NT2/D1 (cell line): ENCODE data around the gene IFNL1.
"Not testable (repeated sequence)": the region's sequence is repeated elsewhere in the genome, so short reads cannot be mapped to it uniquely, and the experiment has no call there.

ENCODE experiments used
- DNase-seq: peaks from one replicate; pipeline ENCODE4 v3.0.0-alpha.2; 2011; ENCODE audit warnings: low read depth, low spot score
- H3K27me3 ChIP-seq: 2 replicates; pipeline ENCODE4 v1.6.0; 2011; ENCODE audit warnings: mild to moderate bottlenecking; ENCODE audit not compliant: insufficient read length, insufficient read depth
- H3K36me3 ChIP-seq: 2 replicates; pipeline ENCODE4 v1.6.1; 2011; ENCODE audit warnings: mild to moderate bottlenecking, low read length, mixed read lengths; ENCODE audit not compliant: insufficient read depth, insufficient read length
- H3K4me1 ChIP-seq: 2 replicates; pipeline ENCODE4 v1.5.1; 2011; ENCODE audit not compliant: insufficient read depth, insufficient read length
- H3K4me3 ChIP-seq: 2 replicates; pipeline ENCODE4 v1.5.1; 2011; ENCODE audit warnings: low read depth; ENCODE audit not compliant: insufficient read length
- H3K9ac ChIP-seq: 2 replicates; pipeline ENCODE4 v1.6.0; 2011; ENCODE audit warnings: low read depth; ENCODE audit not compliant: insufficient read length
- H3K9me3 ChIP-seq: 2 replicates; pipeline ENCODE4 v1.5.1; 2011; ENCODE audit warnings: mild to moderate bottlenecking, low read length; ENCODE audit not compliant: insufficient read depth
- SUZ12 ChIP-seq: IDR thresholded peaks from 2 replicates; pipeline ENCODE4 v1.6.1; 2011; ENCODE audit not compliant: insufficient read length, insufficient read depth; ENCODE audit errors: extremely low read depth
- YY1 ChIP-seq: IDR thresholded peaks from 2 replicates; pipeline ENCODE4 v1.6.1; 2011; ENCODE audit not compliant: insufficient read length, insufficient read depth
- ZNF274 ChIP-seq: IDR thresholded peaks from 2 replicates; pipeline ENCODE4 v1.6.1; 2011; ENCODE audit warnings: mild to moderate bottlenecking, low read depth, low read length

IFNL1 gene

GRCh38 chr19:39265321-39265916, 30.8 kb upstream of the IFNL1 start:
- Histone ChIP-seq H3K9me3 (no peaks in the 10 kb centered on the region), H3K9ac (no peak overlapping the region), H3K27me3 (peaks cover 42% of the 10 kb centered on the region), H3K4me1 (peaks cover 7% of the 10 kb centered on the region), H3K36me3 (no peaks in the 10 kb centered on the region), H3K4me3 (no peak overlapping the region)
- TF ChIP-seq YY1 = no peak
- TF ChIP-seq SUZ12 = no peak
- TF ChIP-seq ZNF274 = no peak
- DNase-seq = no peak

- H3K36me3 ChIP-seq, H3K9ac ChIP-seq, H3K4me3 ChIP-seq, H3K4me1 ChIP-seq, DNase-seq, H3K9me3 ChIP-seq: not testable (repeated sequence)
- H3K27me3 ChIP-seq = peaks cover 28% of the 10 kb centered on the region
These were observed 28.1 kb upstream of the IFNL1 start, which contains the start of gene IFNL2 for GRCh38 chr19:39268085-39268484. Gene IFNL2 (plus strand): TSS chr19:39268396. CDS start chr19:39268569, 173 bp downstream.

- not testable (repeated sequence) for H3K36me3 ChIP-seq, H3K4me1 ChIP-seq, DNase-seq, H3K9ac ChIP-seq, H3K9me3 ChIP-seq, H3K4me3 ChIP-seq
- H3K27me3 ChIP-seq = peaks cover 22% of the 10 kb centered on the region
These were observed 27.5 kb upstream of the IFNL1 start for GRCh38 chr19:39268531-39269223.

- H3K9me3 ChIP-seq, H3K36me3 ChIP-seq, H3K4me1 ChIP-seq, DNase-seq, H3K9ac ChIP-seq, H3K4me3 ChIP-seq: not testable (repeated sequence)
- H3K27me3 ChIP-seq = peaks cover 15% of the 10 kb centered on the region
These were observed 26.8 kb upstream of the IFNL1 start for GRCh38 chr19:39269369-39269768.

- TF ChIP-seq SUZ12 (no peak), ZNF274 (no peak), YY1 (no peak)
- H3K9ac ChIP-seq = no peak overlapping the region
- H3K36me3 ChIP-seq = no peaks in the 10 kb centered on the region
- no peak for DNase-seq
- H3K4me1 ChIP-seq = peaks cover 4% of the 10 kb centered on the region
- no peaks in the 10 kb centered on the region for H3K9me3 ChIP-seq
- peaks cover 6% of the 10 kb centered on the region for H3K27me3 ChIP-seq
- no peak overlapping the region for H3K4me3 ChIP-seq
These were observed 26.0 kb upstream of the IFNL1 start for GRCh38 chr19:39270036-39270871.

GRCh38 chr19:39273859-39274258, 22.3 kb upstream of the IFNL1 start:
- H3K9ac ChIP-seq, H3K27me3 ChIP-seq, DNase-seq, H3K4me3 ChIP-seq, H3K4me1 ChIP-seq, H3K9me3 ChIP-seq, H3K36me3 ChIP-seq: not testable (repeated sequence)

GRCh38 chr19:39275578-39275977, 20.6 kb upstream of the IFNL1 start:
- H3K4me3 ChIP-seq = no peak overlapping the region
- DNase-seq = no peak

More at GRCh38 chr19:39275578-39275977, 20.6 kb upstream of the IFNL1 start:
- Histone ChIP-seq H3K27me3 (no peaks in the 10 kb centered on the region), H3K4me1 (no peaks in the 10 kb centered on the region), H3K36me3 (no peaks in the 10 kb centered on the region), H3K9ac (no peak overlapping the region), H3K9me3 (no peaks in the 10 kb centered on the region)
- TF ChIP-seq YY1 = no peak
- TF ChIP-seq SUZ12 = no peak
- no peak for TF ChIP-seq ZNF274
